ENCODE measurements around the gene GRIA4.

The GRIA4 gene

GRCh38 chr11:105799263-105799662 is 189.4 kb downstream of the GRIA4 start:
- no peak overlapping the region for H3K4me3 ChIP-seq (ENCODE audit: low read depth, low read length)
- TF ChIP-seq CTCF (IDR thresholded peaks at IDR 0.05; ENCODE audit: low read depth, low read length, missing control alignments) = no peak
- in situ Hi-C loops (cut with HindIII; ENCODE audit: low sequenced_read_pairs) = no loop called here
- DNase-seq (ENCODE audit: low read depth) = no peak

GRCh38 chr11:105799728-105800462 is 190.0 kb downstream of the GRIA4 start:
- TF ChIP-seq CTCF (IDR thresholded peaks at IDR 0.05; ENCODE audit: low read depth, low read length, missing control alignments) = no peak
- H3K4me3 ChIP-seq (ENCODE audit: low read depth, low read length) = no peak overlapping the region
- in situ Hi-C loops (cut with HindIII; ENCODE audit: low sequenced_read_pairs) = no loop called here
- DNase-seq (ENCODE audit: low read depth) = no peak

- no peak for DNase-seq (ENCODE audit: low read depth)
- in situ Hi-C loops (cut with HindIII; ENCODE audit: low sequenced_read_pairs) = no loop called here
- TF ChIP-seq CTCF (IDR thresholded peaks at IDR 0.05; ENCODE audit: low read depth, low read length, missing control alignments) = no peak
- no peak overlapping the region for H3K4me3 ChIP-seq (ENCODE audit: low read depth, low read length)
Measured at GRCh38 chr11:105802390-105802789, 192.5 kb downstream of the GRIA4 start.

GRCh38 chr11:105811242-105811641 is 201.4 kb downstream of the GRIA4 start:
- no peak for TF ChIP-seq CTCF (IDR thresholded peaks at IDR 0.05; ENCODE audit: low read depth, low read length, missing control alignments)
- no peak for DNase-seq (ENCODE audit: low read depth)
- in situ Hi-C loops (cut with HindIII; ENCODE audit: low sequenced_read_pairs) = no loop called here
- H3K4me3 ChIP-seq (ENCODE audit: low read depth, low read length) = no peak overlapping the region

- H3K4me3 ChIP-seq (ENCODE audit: low read depth, low read length) = no peak overlapping the region
- DNase-seq (ENCODE audit: low read depth) = no peak
- in situ Hi-C loops (cut with HindIII; ENCODE audit: low sequenced_read_pairs) = no loop called here
- TF ChIP-seq CTCF (IDR thresholded peaks at IDR 0.05; ENCODE audit: low read depth, low read length, missing control alignments) = no peak
Measured at GRCh38 chr11:105821372-105821771, 211.5 kb downstream of the GRIA4 start.

GRCh38 chr11:105821781-105822180 is 211.9 kb downstream of the GRIA4 start:
- in situ Hi-C loops (cut with HindIII; ENCODE audit: low sequenced_read_pairs) = no loop called here
- no peak for DNase-seq (ENCODE audit: low read depth)
- no peak for TF ChIP-seq CTCF (IDR thresholded peaks at IDR 0.05; ENCODE audit: low read depth, low read length, missing control alignments)
- H3K4me3 ChIP-seq (ENCODE audit: low read depth, low read length) = no peak overlapping the region
